PFSK-1 (cell line): ENCODE data around the gene MEFV.

Source experiments
- POLR2AphosphoS5 ChIP-seq: IDR thresholded peaks from 2 replicates; pipeline ENCODE4 v1.6.1; 2012; ENCODE audit warnings: low read depth, mild to moderate bottlenecking, control low read depth, low read length, moderate library complexity
- REST ChIP-seq, 2 experiments: IDR thresholded peaks; 2 replicates each; pipeline versions ENCODE4 v1.6.1 to v1.8.0; 2011 to 2012; ENCODE audit warnings: low read depth in 2 of 2, low read length in 2 of 2, control low read depth in 1 of 2, inconsistent platforms in 1 of 2, mild to moderate bottlenecking in 1 of 2, moderate library complexity in 1 of 2; ENCODE audit not compliant: insufficient read depth in 1 of 2
- SIN3A ChIP-seq: IDR thresholded peaks from 2 replicates; pipeline ENCODE4 v1.6.1; 2012; ENCODE audit warnings: mild to moderate bottlenecking, low read length, moderate library complexity, borderline replicate concordance; ENCODE audit not compliant: insufficient read depth
- TAF1 ChIP-seq: IDR thresholded peaks from 2 replicates; pipeline ENCODE4 v1.6.1; 2012; ENCODE audit warnings: low read length, control low read depth, borderline replicate concordance; ENCODE audit not compliant: insufficient read depth

GRCh38 chr16:3249020-3249419 lies 7.4 kb downstream of the MEFV start:
- TF ChIP-seq POLR2AphosphoS5 (no peak), SIN3A (no peak), TAF1 (no peak), REST (IDR thresholded peaks at IDR 0.05; ENCODE audit: insufficient read depth in 1 of 2, low read depth in 2 of 2, low read length in 2 of 2) (no peak)
